Astrocyte (in vitro differentiated cells and primary cell): ENCODE results near the gene TBXAS1. TPM values are rescaled to one million over a fixed set of nuclear protein-coding genes. Genes with fewer than 3 reads are reported as not detected.

Source experiments
- DNase-seq: peaks from one replicate; pipeline ENCODE4 v3.0.0-alpha.2; 2010; ENCODE audit warnings: low read depth
- FAIRE-seq: peaks from 2 replicates; lab custom pipeline; 2011; peaks lifted over from hg19 to GRCh38; lab: Jason Lieb, UNC
- H2AFZ ChIP-seq: 2 replicates; pipeline ENCODE4 v1.6.0; 2012; ENCODE audit warnings: low read depth, low read length, inconsistent platforms
- H3K27ac ChIP-seq: 2 replicates; pipeline ENCODE4 v1.5.1; 2011; ENCODE audit warnings: low read depth, low read length, inconsistent platforms
- H3K27me3 ChIP-seq: 2 replicates; pipeline ENCODE4 v1.6.0; 2011; ENCODE audit warnings: low read length, inconsistent platforms; ENCODE audit not compliant: insufficient read depth
- H3K36me3 ChIP-seq: 2 replicates; pipeline ENCODE4 v1.5.1; 2011; ENCODE audit warnings: low read length, inconsistent platforms; ENCODE audit not compliant: insufficient read depth
- H3K4me1 ChIP-seq: 2 replicates; pipeline ENCODE4 v1.5.1; 2011; ENCODE audit warnings: low read length, inconsistent platforms; ENCODE audit not compliant: insufficient read depth
- H3K4me2 ChIP-seq: 2 replicates; pipeline ENCODE4 v1.6.0; 2012; ENCODE audit warnings: low read length, inconsistent platforms
- H3K4me3 ChIP-seq: 2 replicates; pipeline ENCODE4 v1.5.1; 2011; ENCODE audit warnings: low read depth, mild to moderate bottlenecking, low read length, inconsistent platforms; ENCODE audit not compliant: insufficient read depth
- H3K79me2 ChIP-seq: 2 replicates; pipeline ENCODE4 v1.6.0; 2012; ENCODE audit warnings: mild to moderate bottlenecking, low read length, inconsistent platforms; ENCODE audit not compliant: insufficient read depth
- H3K9ac ChIP-seq: 2 replicates; pipeline ENCODE4 v1.6.0; 2012; ENCODE audit warnings: mild to moderate bottlenecking, low read length, inconsistent platforms
- H3K9me3 ChIP-seq: 2 replicates; pipeline ENCODE4 v1.5.1; 2012; ENCODE audit warnings: low read depth, mild to moderate bottlenecking, low read length, inconsistent platforms; ENCODE audit not compliant: insufficient read depth
- H4K20me1 ChIP-seq: 2 replicates; pipeline ENCODE4 v1.6.0; 2012; ENCODE audit warnings: low read length, inconsistent platforms; ENCODE audit not compliant: insufficient read depth
- H3K27ac Mint-ChIP-seq: one replicate; pipeline ENCODE4 v1.8.0; 2021; ENCODE audit warnings: mild to moderate bottlenecking, mixed read lengths; ENCODE audit not compliant: unreplicated experiment
- H3K27me3 Mint-ChIP-seq: one replicate; pipeline ENCODE4 v1.8.0; 2021; ENCODE audit warnings: low read depth, mixed read lengths; ENCODE audit not compliant: unreplicated experiment
- H3K36me3 Mint-ChIP-seq: one replicate; pipeline ENCODE4 v1.8.0; 2021; ENCODE audit warnings: low read depth, mixed read lengths; ENCODE audit not compliant: unreplicated experiment
- H3K4me1 Mint-ChIP-seq: one replicate; pipeline ENCODE4 v1.8.0; 2021; ENCODE audit warnings: low read depth, mixed read lengths; ENCODE audit not compliant: unreplicated experiment
- H3K4me3 Mint-ChIP-seq: one replicate; pipeline ENCODE4 v1.8.0; 2021; ENCODE audit warnings: mild to moderate bottlenecking, moderate library complexity, mixed read lengths; ENCODE audit not compliant: unreplicated experiment
- H3K9me3 Mint-ChIP-seq: one replicate; pipeline ENCODE4 v1.8.0; 2021; ENCODE audit warnings: mild to moderate bottlenecking, mixed read lengths; ENCODE audit not compliant: unreplicated experiment
- EZH2 ChIP-seq: IDR thresholded peaks from 2 replicates; pipeline ENCODE4 v1.6.1; 2012; ENCODE audit warnings: mild to moderate bottlenecking, low read length, inconsistent platforms; ENCODE audit not compliant: insufficient read depth
- total RNA-seq: library from RNA; stranded (reverse); gene quantifications from 2 replicates; pipeline ENCODE4 v1.2.1, GENCODE V29; 2021
- TF ChIP-seq, protein P1 (sequence below): IDR thresholded peaks from 2 replicates; pipeline ENCODE4 v1.5.1; 2011; ENCODE audit warnings: low read depth, mild to moderate bottlenecking, inconsistent platforms, low read length, moderate library complexity; ENCODE audit not compliant: insufficient read depth

TBXAS1 gene
- total RNA-seq, 1 donor from 2014 or later: 1.1 TPM

DNA sequence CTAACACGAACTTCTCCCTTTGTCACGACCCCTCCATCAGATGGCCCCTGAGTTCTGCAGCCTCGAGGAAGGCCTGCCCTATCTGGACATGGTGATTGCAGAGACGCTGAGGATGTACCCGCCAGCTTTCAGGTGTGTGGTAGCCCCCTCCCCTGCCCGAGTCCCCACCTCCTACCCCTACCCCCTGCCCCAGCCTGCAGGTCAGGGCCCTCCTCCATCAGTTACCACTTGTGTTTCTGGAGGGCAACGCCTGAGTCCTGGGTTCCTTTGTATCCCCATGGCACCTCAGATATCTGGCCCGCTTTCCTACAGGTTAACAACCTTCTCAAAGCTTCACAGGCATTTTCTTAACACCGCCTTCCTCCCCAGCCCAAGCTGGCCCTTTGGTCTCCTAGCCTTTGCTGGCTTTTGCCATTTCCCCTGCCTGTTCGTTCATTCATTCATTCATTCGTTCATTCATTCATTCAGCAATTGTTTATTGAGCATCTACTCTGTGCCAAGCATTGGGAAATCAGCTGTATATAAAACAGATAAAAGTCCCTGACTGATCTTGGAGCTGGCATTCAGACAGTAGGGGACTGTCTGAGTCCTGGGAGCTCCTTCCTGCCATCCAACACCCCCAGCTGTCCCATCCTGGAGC, 178.1 kb downstream of the TBXAS1 start:
- Histone ChIP-seq H3K36me3 (no peaks in the 10 kb centered on the region), H3K27me3 (peaks cover 13% of the 10 kb centered on the region), H3K9ac (no peak overlapping the region), H3K79me2 (no peaks in the 10 kb centered on the region), H3K4me3 (no peak overlapping the region), H3K27ac (no peak overlapping the region), H3K9me3 (no peaks in the 10 kb centered on the region), H2AFZ (no peak overlapping the region), H3K4me2 (no peak overlapping the region), H4K20me1 (no peaks in the 10 kb centered on the region), H3K4me1 (no peaks in the 10 kb centered on the region)
- H3K4me3 Mint-ChIP-seq: no peak overlapping the region
- DNase-seq (no peak), FAIRE-seq (no peak)
- H3K9me3 Mint-ChIP-seq: no peaks in the 10 kb centered on the region
- H3K36me3 Mint-ChIP-seq: no peaks in the 10 kb centered on the region
- no peaks in the 10 kb centered on the region for H3K4me1 Mint-ChIP-seq
- TF ChIP-seq EZH2: no peak
- TF ChIP-seq, protein P1, sequence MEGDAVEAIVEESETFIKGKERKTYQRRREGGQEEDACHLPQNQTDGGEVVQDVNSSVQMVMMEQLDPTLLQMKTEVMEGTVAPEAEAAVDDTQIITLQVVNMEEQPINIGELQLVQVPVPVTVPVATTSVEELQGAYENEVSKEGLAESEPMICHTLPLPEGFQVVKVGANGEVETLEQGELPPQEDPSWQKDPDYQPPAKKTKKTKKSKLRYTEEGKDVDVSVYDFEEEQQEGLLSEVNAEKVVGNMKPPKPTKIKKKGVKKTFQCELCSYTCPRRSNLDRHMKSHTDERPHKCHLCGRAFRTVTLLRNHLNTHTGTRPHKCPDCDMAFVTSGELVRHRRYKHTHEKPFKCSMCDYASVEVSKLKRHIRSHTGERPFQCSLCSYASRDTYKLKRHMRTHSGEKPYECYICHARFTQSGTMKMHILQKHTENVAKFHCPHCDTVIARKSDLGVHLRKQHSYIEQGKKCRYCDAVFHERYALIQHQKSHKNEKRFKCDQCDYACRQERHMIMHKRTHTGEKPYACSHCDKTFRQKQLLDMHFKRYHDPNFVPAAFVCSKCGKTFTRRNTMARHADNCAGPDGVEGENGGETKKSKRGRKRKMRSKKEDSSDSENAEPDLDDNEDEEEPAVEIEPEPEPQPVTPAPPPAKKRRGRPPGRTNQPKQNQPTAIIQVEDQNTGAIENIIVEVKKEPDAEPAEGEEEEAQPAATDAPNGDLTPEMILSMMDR: no peak
- no peak overlapping the region for H3K27ac Mint-ChIP-seq
- H3K27me3 Mint-ChIP-seq: peaks cover 30% of the 10 kb centered on the region

DNA sequence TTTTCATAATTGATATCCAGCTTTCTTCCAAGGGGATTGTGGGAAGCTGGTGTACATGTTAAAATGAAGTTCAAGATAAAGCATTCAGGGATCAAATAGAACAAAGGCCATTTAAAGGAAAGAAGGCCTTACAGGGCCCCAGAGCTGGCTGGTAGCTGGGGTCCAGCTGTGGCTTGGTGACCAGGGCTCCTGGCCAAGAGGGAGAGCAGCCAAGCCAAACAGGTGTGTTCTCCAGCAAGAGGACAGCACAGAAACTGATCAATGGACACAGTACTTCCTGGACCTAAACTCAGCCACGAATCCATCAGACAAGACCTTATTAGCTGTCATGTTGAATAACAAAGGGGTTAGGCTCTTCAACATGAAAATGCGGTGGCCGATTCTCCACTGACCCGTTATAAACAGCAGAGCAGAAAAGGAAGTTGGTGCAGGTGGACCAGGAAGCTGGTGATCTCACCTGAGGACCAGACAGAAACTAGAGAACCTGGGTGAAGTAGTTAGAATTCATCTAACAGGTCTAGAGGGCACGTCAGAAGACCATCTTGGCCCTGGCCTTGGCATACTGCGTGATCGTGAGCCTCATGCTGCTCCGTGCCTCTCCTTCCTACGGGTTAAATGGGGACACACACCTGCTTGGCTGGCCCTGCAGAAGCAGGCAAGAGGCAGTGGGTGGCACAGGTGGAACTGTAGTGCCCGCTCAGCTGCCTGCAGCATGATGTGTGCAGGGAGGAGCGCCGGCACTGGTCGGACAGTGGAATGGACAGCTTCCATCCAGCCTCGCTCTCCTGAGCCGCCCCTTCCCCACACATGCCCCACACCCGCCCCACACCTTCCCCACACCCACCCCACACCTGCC, 179.9 kb downstream of the TBXAS1 start:
- H3K9me3 Mint-ChIP-seq: no peaks in the 10 kb centered on the region
- DNase-seq (no peak), FAIRE-seq (no peak)
- no peak overlapping the region for H3K4me3 ChIP-seq
- H3K27ac ChIP-seq: no peak overlapping the region
- no peak overlapping the region for H3K4me2 ChIP-seq
- H3K27ac Mint-ChIP-seq: peak overlapping the region; percentile 47
- no peaks in the 10 kb centered on the region for H3K36me3 Mint-ChIP-seq
- H3K9me3 ChIP-seq: no peaks in the 10 kb centered on the region
- no peak overlapping the region for H3K9ac ChIP-seq
- no peak overlapping the region for H2AFZ ChIP-seq
- H3K27me3 ChIP-seq: peaks cover 21% of the 10 kb centered on the region
- no peaks in the 10 kb centered on the region for H3K4me1 Mint-ChIP-seq
- H3K4me1 ChIP-seq: no peaks in the 10 kb centered on the region
- TF ChIP-seq, protein P1: no peak
- no peak for TF ChIP-seq EZH2
- no peaks in the 10 kb centered on the region for H3K36me3 ChIP-seq
- H4K20me1 ChIP-seq: no peaks in the 10 kb centered on the region
- H3K4me3 Mint-ChIP-seq: no peak overlapping the region
- H3K79me2 ChIP-seq: no peaks in the 10 kb centered on the region
- peaks cover 47% of the 10 kb centered on the region for H3K27me3 Mint-ChIP-seq
